Cardiac fibroblast (primary cell): Measurements from ENCODE around the gene ACP7.

ENCODE experiments used
- DNase-seq, 2 donors: peaks; one replicate each; pipeline versions ENCODE4 v3.0.0 to v3.0.0-alpha.2; 2010; ENCODE audit warnings: low read depth in 2 of 2
- H3K4me3 ChIP-seq, 2 donors: replicated peaks in 1 of 2; 1 replicate in 1 of 2; 2 replicates in 1 of 2; pipeline ENCODE4 v1.5.1; 2011; ENCODE audit warnings: low read depth in 2 of 2, low read length in 2 of 2, mild to moderate bottlenecking in 2 of 2, moderate library complexity in 1 of 2
- TF ChIP-seq, protein P1 (sequence below): IDR thresholded peaks from one replicate; pipeline ENCODE4 v1.5.1; 2011; ENCODE audit warnings: low read depth, mild to moderate bottlenecking, low read length, inconsistent platforms

Gene ACP7

DNA sequence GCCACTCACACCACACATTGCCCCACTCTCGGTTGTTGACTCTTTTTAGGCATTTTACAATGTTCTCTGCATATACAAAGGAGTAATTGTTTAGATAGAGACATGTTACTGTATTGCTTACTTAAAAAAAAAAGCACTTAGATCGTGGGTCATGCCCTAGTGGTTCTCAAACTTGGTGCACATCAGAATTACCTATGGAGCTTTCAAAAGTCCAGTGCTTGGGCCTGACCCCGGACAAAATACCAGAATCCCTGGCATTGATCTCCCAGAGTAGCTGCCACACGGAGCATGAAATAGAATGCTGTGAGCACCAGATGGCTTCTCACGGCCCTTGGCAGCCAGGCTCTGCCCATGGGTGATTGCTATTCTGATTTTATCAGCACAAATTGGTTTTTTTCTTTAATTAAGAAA lies 20.0 kb downstream of the ACP7 start:
- DNase-seq = no peak
- H3K4me3 ChIP-seq = no peak overlapping the region
- TF ChIP-seq, protein P1, sequence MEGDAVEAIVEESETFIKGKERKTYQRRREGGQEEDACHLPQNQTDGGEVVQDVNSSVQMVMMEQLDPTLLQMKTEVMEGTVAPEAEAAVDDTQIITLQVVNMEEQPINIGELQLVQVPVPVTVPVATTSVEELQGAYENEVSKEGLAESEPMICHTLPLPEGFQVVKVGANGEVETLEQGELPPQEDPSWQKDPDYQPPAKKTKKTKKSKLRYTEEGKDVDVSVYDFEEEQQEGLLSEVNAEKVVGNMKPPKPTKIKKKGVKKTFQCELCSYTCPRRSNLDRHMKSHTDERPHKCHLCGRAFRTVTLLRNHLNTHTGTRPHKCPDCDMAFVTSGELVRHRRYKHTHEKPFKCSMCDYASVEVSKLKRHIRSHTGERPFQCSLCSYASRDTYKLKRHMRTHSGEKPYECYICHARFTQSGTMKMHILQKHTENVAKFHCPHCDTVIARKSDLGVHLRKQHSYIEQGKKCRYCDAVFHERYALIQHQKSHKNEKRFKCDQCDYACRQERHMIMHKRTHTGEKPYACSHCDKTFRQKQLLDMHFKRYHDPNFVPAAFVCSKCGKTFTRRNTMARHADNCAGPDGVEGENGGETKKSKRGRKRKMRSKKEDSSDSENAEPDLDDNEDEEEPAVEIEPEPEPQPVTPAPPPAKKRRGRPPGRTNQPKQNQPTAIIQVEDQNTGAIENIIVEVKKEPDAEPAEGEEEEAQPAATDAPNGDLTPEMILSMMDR = no peak

DNA sequence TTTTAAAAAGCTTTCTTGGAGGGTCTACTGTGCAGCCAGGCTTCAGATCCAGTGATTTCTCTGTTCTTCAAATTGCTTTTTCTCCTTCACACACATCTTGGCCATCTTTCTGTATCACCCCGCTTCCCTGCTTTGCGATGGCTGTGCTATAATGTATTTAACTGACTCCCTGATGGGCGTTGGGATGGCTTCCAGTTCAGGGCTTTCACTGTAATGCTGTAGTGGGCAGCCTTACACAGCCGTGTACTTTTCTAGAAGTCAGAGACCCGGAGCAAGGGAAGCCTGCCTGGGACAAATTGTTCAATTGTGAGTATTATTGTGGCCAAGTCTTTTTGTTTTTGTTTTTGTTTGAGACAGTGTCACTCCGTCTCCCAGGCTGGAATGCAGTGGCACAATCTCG lies 22.0 kb downstream of the ACP7 start:
- DNase-seq = no peak
- TF ChIP-seq, protein P1 = no peak
- no peak overlapping the region for H3K4me3 ChIP-seq

DNA sequence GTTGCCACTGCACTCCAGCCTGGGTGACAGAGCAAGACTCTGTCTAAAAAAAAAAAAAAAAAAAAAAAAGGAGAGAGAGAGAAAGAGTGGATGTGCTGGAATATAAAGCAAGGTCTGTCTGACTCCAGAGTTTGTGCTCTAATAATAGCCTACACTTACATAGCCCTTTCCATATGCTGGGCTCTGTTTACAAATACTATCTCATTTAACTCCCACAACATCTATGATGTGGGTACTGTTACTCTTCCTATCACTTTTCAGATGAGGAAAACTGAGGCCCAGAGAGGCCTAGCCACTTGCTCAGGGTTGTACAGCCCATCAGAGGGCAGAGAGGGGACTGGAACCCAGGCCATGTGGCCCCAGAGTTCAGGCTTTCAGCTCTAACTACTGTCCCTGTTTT lies 25.5 kb downstream of the ACP7 start:
- no peak overlapping the region for H3K4me3 ChIP-seq
- DNase-seq = no peak
- TF ChIP-seq, protein P1 = no peak

DNA sequence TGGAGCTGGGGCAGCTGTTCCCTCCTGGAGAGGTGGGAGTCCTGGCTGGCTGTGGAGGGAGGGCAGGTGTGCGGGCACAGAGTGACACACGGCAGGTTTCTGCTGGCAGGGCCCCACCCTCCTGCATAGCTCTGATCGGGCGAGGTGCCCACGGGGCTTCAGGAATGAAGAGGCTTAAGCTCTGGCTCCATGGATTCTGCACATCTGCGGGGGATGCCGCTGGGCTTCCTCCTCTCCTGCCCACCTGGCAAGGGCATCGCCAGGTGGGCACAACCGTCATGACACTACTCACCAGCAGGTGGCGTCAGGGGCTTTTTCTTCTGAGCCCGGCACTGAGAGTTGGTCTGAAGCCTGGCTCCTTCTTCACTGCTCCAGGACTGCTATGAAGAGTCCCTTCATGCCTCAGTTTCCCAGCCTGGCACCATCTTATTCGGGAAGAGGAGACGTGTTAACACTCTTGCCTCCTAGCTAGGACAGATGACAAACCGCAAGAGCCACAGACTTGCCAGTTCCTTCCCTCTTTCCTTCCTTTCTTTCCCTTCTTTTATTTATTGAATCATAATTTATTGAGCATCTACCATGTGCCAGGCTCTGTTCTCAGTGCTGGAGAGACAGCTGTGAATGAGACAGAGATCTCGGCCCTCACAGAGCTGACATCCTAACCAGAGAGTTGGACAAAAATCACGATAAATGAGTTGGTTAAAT lies 26.2 kb downstream of the ACP7 start:
- TF ChIP-seq, protein P1 = peak; percentile 82
- H3K4me3 ChIP-seq = no peak overlapping the region
- peak; percentile 35 to 50 for DNase-seq

DNA sequence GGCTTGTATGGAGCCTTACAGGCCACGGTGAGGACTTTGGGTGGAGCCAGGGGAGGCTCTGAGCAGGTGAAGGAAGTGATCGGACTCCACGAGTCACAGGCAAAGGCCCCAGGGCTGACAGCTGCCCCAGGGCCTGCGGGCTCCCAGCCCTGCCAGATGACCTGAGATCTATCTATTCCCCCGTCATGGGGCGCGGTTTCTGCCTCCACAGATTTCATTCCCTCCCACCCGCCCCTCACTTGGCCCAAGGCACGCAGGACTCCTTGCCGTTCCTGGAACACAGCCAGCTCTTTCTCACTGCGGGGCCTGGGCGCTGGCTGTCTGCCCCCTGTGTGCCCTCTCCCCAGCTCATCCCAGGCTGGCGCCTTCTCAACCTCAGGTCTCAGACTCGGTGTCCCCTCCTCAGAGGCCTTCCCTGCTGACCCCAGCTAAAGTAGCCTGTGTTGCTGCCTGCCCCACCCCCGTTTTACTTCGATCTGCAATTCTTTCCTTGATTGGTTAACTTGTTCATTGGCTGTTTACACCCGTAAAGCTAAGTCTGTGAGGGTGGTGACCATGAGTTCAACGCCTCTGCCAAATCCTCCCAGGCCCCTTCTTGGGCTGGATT lies 27.5 kb downstream of the ACP7 start:
- TF ChIP-seq, protein P1 = no peak
- H3K4me3 ChIP-seq = no peak overlapping the region
- no peak for DNase-seq

DNA sequence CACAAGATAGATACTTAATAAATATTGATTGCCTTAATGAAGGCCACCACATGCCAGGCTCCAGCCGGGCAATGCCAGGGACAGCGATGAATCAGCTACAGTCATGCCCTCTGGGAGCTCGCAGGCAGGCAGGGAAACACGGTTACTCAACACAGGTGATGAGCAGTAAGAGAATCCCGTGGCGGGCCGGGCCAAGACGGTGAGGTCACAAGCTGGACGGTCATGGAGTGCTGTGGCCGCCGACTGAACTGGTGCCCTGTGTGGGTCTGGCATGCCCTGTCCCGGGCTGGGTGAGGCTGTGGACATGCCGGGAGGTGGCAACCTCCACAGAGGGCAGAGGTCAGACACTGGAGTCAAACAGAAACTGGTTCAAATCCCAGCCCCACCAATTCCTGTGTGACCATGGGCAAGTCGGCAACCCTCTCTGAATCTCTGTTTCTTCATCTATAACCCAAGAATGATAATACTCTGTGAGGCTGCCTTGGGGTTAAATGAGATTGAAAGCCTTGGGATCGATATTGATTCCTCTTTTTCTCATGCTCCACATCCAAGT lies 28.2 kb downstream of the ACP7 start:
- no peak overlapping the region for H3K4me3 ChIP-seq
- DNase-seq = peak in 1 of 2 donors; percentile 62
- TF ChIP-seq, protein P1 = no peak
